GM23338 (cell line): ENCODE data around the gene PARD6B.
A peak's percentile ranks its signal among the peaks of the same experiment; 100 is the strongest.

Experiments used
- CTCF ChIP-seq, 2 experiments: fragments of 200-600 bp in 1 of 2; sonication (generic) in 1 of 2; conservative IDR thresholded peaks; 2 replicates each; pipeline versions ENCODE4 v1.5.1 to v1.6.1; 2016 to 2017; ENCODE audit warnings: antibody characterized with exemption in 2 of 2, low read depth in 2 of 2, mild to moderate bottlenecking in 2 of 2, moderate library complexity in 1 of 2
- JUNB ChIP-seq: IDR thresholded peaks from one replicate; pipeline ENCODE4 v1.6.1; 2016; ENCODE audit warnings: antibody characterized with exemption; ENCODE audit not compliant: unreplicated experiment
- POLR2AphosphoS5 ChIP-seq: IDR thresholded peaks from 2 replicates; pipeline ENCODE4 v1.6.1; 2016; ENCODE audit warnings: antibody characterized with exemption, low read depth
- ZNF462 ChIP-seq: fragments of 250-450 bp; sonication (Bioruptor Pico); IDR thresholded peaks from 2 replicates; pipeline ENCODE4 v1.5.0; 2020; ENCODE audit warnings: mild to moderate bottlenecking, moderate library complexity

GRCh38 chr20:50713657-50714101, 17.7 kb upstream of the PARD6B start:
- TF ChIP-seq POLR2AphosphoS5: no peak
- peak; percentile 60 to 80 for TF ChIP-seq CTCF (conservative IDR thresholded peaks at IDR 0.05; ENCODE audit: low read depth in 2 of 2)
- TF ChIP-seq JUNB: no peak
- 0 out of 2 replicates have a peak, but pooled peaks have one; percentile 25 for TF ChIP-seq ZNF462 (CRISPR knock-in tag)
